HG02571 (cell line): Measurements from ENCODE around the gene RABGAP1L.

Source experiments
- ATAC-seq: cut with Tn5 transposase; IDR thresholded peaks from one replicate; pipeline ENCODE4 v1.9.1; 2021; ENCODE audit warnings: mild to moderate bottlenecking, moderate library complexity; ENCODE audit not compliant: unreplicated experiment

Gene RABGAP1L

DNA sequence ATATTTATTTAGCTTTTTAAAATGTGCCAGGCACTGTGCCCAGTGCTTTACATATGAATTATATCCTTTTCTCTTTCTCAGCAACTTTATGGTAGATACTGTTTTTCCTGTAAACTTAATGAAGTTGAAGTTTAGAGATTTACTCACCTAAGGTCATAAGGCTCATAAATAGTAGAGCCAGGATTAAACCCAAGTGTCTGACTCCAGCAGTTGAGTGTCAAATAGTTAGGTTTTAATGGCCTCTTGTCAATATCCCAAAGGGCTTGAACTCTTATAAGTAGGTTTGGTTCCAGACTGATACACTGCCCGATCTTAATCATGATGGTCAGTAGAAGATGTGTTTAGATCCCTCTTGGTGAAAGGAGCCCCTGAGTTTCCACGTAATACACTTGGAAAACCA lies 37.8 kb downstream of the RABGAP1L start:
- no peak for ATAC-seq

GRCh38 chr1:174197547-174197946 lies 38.2 kb downstream of the RABGAP1L start:
- ATAC-seq = no peak

DNA sequence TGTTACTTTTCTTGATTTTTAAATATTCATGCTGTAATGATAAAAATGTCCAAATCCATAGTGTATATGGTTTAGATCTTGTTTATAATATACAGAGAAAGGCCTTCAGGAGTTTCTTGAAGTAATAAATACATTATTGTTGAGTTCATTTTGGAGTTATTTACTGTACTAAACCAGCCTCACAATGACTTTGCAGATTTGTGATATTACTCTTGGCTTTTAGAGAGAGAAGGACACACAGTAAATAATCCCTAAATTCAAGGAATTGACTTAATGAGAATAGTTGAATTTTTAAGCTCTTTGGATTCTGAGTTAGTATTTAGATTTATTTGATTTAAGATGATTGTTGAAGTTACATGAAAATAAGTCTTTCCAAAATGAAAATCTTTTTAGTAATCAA lies 38.9 kb downstream of the RABGAP1L start:
- ATAC-seq = no peak

DNA sequence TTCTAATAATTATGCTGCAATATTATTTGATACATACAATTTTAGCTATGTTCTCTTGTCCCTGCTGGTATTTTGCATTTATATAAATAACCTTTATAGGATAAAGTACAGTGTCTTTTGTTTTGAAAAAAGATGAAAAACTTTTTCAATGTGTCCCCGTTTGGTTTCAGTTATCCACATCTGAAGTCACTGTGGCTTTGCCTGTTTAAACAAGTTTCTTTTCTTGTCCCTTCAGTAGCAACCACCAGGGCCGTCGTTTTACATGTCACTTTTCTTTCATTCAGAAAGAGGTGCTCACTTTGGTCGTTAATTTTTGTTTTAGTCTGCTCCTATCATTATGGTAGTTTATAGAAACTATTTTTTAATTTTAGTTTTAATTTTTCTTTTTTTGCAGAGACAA lies 41.4 kb downstream of the RABGAP1L start:
- ATAC-seq = no peak

- ATAC-seq = no peak
These were observed 45.5 kb downstream of the RABGAP1L start for GRCh38 chr1:174204697-174205308.

DNA sequence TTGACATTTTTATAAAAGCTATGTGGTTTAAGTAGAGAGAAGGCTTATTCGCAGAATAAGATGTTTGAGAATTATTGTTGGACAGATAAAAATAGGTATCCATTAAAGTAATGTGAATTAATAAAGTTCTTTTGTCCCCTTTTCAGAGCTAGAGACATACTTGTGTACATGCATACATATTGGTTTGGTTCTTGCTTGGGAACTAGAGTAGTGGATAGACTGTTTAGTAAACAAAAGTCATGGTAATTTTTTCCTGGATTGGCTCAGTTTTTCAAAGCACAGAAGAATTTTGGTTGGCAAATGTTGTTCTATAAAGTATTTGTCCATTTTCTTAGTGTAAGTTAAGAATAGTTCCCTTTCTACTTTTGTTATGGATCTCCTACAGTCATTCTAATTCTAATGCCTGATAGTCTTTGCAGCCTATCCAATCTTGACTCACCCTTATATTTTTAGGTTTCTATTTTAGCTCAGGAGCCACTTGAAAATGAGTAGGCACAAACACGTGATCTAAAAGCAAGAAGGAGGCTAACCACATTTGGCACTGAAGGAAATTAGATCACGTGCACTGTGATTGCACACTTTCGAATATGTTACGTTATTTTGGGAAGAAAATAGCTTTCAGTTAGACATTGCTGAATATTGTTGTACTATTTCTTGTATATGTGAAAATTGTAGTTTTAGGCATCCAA lies 47.0 kb downstream of the RABGAP1L start:
- no peak for ATAC-seq

DNA sequence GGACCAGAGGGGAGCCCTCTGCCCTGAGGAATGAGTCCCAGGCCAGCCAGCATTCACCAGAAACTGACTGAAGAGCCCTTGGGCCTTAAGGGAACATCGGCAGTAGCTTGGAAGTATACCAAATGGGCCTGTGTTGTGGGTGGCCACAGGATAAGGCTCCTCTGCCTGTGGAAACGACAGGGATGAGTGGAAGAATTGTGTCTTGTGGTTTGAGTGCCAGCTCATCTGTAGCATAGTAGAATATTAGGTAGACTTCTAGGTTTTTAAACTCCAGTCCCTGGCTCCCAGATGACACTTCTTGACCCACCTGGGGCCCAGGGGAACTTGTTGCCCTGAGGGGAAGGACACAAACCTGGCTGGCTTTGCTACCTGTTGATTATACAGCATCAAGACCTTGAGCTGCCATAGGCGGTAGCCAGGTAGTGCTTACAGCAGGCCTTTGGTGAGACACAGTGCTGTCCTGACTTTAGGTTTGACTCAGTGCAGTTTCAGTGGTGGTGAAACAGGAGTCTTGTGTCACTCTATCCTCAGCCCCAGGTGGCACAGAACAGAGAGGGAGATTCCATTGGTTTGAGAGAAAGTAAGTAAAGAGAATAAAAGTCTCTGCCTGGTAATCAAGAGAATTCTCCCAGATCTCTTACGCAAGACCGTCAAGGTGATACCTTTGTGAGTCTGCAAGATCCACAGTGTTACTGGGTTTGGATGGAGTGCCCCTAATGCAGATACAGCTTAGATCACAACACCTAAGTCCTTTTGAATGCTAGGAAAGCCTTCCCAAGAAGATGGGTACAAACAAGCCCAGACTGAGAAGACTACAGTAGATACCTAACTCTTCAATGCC lies 50.2 kb downstream of the RABGAP1L start:
- peak; percentile 92 for ATAC-seq

GRCh38 chr1:174211486-174211885 lies 52.2 kb downstream of the RABGAP1L start:
- no peak for ATAC-seq

GRCh38 chr1:174215766-174216165 lies 56.4 kb downstream of the RABGAP1L start:
- ATAC-seq = no peak

GRCh38 chr1:174217248-174217647 lies 57.9 kb downstream of the RABGAP1L start:
- no peak for ATAC-seq

DNA sequence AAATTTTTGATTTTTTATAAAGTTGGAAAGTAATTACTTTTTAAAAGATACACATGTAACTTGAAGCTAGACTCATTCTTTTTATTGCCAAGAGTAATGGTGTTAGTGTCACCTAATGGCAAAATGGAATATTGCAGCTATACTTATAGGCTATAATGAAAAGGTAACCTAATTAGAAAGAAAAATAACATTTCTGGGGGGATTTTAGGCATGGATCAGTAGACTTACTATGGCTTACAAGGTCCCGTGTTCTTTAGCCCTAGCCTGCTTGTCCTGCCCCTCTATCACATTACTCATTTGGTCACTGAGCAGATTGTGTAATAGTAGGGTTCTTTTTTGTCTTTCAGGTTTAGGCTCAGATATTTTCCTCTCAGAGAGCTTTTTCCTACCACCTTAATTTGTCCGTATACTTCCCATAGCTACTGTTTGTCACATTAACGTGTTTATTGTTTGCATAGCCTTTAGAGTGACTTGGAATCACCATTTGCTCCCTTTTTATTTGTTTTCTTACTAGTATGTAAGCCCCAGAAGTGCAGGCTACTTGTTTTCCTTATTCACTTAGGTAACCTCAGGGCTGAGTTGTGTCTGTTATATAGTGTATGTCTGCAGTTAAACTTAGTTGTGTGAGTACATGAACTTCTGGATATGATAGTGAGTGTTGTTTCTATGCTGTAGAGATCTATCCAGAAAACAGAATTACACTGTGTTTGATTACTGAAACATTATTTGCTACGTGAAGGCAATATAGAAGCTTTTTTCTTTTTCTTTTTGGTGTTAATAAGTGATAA lies 58.7 kb downstream of the RABGAP1L start:
- ATAC-seq = no peak

- no peak for ATAC-seq
These were observed 59.7 kb downstream of the RABGAP1L start for GRCh38 chr1:174218983-174219382.

DNA sequence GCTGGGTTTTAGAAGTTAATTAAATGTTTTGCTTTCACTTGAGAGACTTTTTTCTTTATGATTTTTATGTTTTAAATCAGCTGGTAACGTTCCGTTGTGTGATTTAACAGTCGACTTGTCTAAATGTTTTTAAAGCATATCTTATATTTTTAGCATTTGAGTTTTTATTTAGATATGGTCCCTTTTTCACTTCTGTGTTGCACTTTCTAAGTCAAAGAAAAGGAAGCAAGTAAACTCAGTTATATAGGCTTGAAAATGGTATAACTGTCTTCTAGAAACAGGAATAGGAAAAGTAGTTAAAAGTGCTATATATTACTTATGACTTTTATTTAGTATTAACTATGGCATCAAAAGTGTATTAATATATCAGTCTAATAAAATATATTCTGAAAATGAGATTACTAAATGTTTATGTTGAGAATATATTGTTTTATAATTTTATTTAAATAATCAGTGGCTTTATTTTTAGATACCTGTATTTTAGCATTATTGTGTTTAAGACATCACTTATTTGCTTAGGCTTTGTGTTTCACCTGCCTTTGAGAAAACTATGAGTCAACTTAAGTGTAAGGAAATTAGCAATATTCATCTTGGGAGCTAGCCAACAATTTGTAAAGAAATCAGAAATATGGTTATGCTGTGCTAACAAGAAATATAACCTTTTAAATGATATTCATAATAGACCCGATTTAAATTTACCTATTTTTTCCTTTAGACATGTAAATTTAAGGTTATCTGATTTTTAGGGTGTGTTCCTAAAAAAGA lies 60.5 kb downstream of the RABGAP1L start:
- ATAC-seq = no peak

- ATAC-seq = no peak
These were observed 62.4 kb downstream of the RABGAP1L start for GRCh38 chr1:174221681-174222080.

DNA sequence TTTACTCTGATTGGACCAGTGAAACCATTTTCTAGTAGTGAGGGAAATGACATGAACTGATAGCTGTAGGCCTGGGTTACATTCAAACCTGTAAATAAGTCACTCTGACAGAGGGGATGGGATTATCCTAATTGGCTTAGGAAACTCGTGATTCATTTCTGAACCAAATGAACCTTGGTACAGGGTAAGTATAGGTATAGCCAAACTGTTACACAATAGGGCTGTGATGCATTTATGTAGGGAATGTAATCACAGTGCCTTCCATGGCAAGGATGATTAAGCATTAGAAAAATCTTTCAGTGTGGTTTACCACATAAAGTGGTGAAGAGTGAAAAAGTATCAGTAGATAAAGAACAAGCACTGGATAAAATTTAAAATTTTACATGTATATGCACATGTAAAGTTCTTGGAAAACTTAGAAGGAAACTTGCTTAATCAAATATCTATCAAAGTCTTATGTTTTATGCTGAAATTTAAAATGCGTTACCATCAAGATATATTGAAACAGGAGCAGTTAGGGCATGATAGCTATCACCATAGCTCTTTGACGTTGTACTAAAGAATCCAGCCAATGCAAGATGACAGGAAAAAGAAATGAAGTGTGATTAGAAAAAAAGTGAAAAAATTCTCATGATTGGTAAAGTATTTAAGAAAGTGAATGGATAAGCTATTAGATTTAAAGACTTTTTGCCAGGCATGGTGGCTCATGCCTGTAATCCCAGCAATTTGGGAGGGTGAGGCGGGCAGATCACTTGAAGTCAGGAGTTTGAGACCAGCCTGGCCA lies 63.0 kb downstream of the RABGAP1L start:
- no peak for ATAC-seq

- ATAC-seq = no peak
These were observed 65.3 kb downstream of the RABGAP1L start for GRCh38 chr1:174224641-174225040.

- ATAC-seq = no peak
These were observed 66.3 kb downstream of the RABGAP1L start for GRCh38 chr1:174225499-174226204.

- no peak for ATAC-seq
These were observed 71.1 kb downstream of the RABGAP1L start for GRCh38 chr1:174230399-174230798.

- no peak for ATAC-seq
These were observed 73.4 kb downstream of the RABGAP1L start for GRCh38 chr1:174232761-174233160.
